Mammary epithelial cell (primary cell): ENCODE data around the gene NKX2-2.

Source experiments
- EZH2 ChIP-seq: IDR thresholded peaks from 2 replicates; pipeline ENCODE4 v1.6.1; 2012; ENCODE audit warnings: low read length, inconsistent platforms, borderline replicate concordance
- TF ChIP-seq, protein P1 (sequence below), 2 donors: IDR thresholded peaks in 1 of 2; conservative IDR thresholded peaks in 1 of 2; 2 replicates each; pipeline ENCODE4 v1.5.1; 2011 to 2012; ENCODE audit warnings: inconsistent platforms in 2 of 2, low read length in 2 of 2, mild to moderate bottlenecking in 2 of 2, control low read depth in 1 of 2, low read depth in 1 of 2; ENCODE audit not compliant: insufficient read depth in 1 of 2; ENCODE audit errors: extremely low read depth in 1 of 2

DNA sequence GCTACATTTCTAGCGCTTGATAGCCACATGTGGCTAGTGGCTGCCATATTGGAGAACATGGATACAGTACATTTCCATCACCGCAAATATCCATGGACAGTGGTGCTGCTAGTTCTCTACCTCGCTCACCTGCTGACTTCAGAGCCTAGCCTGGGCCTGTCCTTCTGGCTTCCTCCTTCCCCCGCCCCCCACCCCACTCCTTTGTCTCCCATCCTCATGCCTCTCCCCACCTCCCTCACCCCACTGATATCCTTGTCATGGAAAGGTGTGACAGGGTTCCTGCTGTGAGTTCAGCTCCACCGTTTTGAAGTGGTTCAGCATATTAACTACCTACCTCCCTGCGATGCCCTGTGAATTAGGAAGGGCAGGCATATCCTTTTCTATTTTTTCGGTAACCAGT lies 14.2 kb downstream of the NKX2-2 start:
- TF ChIP-seq, protein P1, sequence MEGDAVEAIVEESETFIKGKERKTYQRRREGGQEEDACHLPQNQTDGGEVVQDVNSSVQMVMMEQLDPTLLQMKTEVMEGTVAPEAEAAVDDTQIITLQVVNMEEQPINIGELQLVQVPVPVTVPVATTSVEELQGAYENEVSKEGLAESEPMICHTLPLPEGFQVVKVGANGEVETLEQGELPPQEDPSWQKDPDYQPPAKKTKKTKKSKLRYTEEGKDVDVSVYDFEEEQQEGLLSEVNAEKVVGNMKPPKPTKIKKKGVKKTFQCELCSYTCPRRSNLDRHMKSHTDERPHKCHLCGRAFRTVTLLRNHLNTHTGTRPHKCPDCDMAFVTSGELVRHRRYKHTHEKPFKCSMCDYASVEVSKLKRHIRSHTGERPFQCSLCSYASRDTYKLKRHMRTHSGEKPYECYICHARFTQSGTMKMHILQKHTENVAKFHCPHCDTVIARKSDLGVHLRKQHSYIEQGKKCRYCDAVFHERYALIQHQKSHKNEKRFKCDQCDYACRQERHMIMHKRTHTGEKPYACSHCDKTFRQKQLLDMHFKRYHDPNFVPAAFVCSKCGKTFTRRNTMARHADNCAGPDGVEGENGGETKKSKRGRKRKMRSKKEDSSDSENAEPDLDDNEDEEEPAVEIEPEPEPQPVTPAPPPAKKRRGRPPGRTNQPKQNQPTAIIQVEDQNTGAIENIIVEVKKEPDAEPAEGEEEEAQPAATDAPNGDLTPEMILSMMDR (conservative IDR thresholded peaks at IDR 0.05 in 1 of 2, IDR thresholded peaks at IDR 0.05 in 1 of 2; ENCODE audit: extremely low read depth in 1 of 2, insufficient read depth in 1 of 2, low read depth in 1 of 2, low read length in 2 of 2) = no peak
- no peak for TF ChIP-seq EZH2
